GOT3 (cell line): Measurements from ENCODE around the gene TRIP6.
"Not testable (repeated sequence)": the region's sequence is repeated elsewhere in the genome, so short reads cannot be mapped to it uniquely, and the experiment has no call there.

Experiments used
- DNase-seq: peaks from one replicate; lab custom pipeline; 2025; ENCODE audit warnings: mixed read lengths; lab: John Stamatoyannopoulos, UW

Gene TRIP6

GRCh38 chr7:100891568-100892247, 24.5 kb downstream of the TRIP6 start:
- DNase-seq = no peak

- DNase-seq = no peak
These were observed 25.5 kb downstream of the TRIP6 start for GRCh38 chr7:100892364-100893317.

DNA sequence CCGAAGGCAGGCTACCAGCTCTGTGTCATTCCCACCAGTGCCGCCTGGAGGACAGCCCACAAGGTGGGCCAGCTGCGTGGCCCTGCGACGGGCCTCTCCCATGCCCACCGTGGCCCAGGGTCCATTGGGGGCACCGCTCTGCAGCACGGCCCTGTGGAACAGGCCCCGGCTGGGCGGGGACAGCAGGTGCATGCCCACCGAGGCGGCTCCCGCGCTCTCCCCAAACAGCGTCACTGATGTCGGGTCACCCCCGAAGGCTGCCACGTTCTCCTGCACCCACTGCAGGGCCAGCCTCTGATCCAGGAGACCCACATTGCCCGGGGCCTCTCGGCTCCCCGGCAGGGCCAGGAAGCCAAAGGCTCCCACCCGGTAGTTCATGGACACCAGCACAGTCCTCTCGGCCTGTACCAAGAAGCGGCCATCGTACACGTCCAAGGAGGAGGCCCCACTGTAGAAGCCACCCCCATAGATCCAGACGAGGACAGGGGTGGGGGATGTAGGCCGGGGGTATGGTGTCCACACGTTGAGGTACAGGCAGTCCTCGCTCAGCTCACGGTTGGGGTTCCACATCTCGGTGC, 26.2 kb downstream of the TRIP6 start:
- DNase-seq = no peak

DNA sequence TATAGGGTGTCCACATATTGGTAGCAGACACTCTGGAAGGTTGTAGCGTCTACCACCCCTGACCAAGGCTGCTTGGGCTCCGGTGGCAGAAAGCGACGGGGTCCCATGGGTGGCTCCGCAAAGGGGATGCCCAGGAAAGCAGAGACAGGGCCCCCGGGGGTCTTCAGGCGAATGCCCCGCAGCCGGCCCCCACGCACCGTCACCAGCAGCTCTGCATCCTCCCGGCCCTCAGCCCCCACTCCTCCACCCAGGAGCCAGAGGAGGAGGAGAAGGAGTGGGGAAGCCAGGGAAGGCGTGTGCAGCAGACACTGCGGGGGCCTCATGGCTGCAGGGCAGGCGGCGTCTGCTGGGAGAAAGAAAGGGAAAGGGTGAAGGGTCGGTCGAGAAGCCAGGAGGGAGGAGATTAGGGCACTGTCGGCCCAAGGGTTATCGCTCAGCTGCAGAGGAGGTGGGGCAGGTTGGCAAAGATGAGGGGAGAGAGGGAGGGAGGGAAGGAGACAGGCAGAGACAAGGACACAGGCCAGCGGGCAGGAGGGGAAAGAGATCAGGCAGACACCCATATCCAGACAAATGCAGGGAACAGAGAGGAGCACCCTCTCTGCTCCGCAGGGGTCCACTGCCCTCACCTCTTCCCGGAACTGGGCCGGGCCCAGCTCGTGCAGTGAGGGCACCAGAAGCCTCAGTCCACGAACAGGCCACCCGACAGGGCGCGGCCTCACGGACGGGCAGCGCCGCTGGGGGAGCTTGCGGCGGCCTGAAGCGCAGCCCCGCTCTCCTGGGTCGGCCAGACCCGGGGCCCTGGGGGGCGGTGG, 26.9 kb downstream of the TRIP6 start:
- no peak for DNase-seq

GRCh38 chr7:100894860-100895700, 27.9 kb downstream of the TRIP6 start:
- no peak for DNase-seq

DNA sequence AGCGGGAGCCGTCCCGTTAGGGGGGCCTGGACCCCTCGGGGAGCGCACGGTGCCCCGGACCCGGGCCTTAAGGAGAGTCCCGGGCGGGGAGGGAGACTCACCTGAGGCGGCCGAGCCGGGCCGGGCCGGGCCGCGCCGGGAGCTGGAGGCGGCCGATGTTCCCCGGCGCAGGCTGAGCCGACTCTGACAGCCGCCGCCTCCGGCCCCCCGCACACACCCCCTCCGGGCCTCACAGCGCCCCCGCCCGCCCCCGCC, 28.4 kb downstream of the TRIP6 start, which contains the start of gene ACHE:
TSS of gene ACHE (minus strand) at position 188 of the 255 bp plus-strand sequence. CDS start 1,656 bp downstream, outside the sequence.
- DNase-seq = no peak

- DNase-seq = no peak
These were observed 29.0 kb downstream of the TRIP6 start for GRCh38 chr7:100895956-100896731.

DNA sequence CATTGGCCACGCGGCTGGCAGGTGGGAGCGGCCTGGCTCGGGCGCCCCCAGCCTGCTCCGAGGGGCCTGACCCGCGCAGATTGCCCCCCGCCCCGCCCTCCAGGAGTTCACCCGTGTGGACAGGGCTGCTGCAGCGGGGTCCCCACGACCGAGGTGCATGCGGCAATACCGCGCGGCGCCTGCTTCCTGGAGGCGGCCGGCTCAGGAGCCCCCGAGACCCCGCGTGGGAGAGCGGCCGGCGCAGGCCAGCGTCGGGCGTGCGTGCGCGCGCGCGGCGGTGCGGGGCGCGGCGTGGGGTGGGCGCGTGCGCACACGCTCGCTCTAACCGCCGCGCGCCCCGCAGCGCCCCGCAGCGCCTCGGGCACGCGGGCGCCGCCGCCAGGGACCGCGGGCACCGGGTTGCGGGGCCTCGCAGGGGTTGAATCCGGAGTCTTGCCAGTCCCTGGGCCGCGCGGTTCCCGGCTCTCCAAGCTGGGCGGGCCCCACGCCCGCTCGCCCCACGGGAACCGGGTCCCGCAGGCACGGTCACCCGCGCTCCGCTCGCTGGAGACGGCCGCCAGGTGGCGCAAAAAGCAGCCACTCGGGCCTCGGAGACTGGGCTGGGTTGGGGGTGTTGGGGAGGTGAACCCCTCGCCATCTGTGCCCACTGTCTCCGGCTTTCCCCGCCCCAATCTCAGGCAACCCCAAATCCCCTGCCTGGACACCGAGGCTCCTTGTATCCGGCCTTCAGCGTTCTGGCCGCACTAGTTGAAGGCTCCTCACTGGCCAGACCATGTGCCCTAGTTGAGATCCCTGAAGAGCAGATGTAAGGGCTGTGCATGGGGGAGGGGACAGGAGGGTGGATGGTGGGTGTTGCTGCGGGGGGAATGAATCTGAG, 29.8 kb downstream of the TRIP6 start:
- DNase-seq = no peak

DNA sequence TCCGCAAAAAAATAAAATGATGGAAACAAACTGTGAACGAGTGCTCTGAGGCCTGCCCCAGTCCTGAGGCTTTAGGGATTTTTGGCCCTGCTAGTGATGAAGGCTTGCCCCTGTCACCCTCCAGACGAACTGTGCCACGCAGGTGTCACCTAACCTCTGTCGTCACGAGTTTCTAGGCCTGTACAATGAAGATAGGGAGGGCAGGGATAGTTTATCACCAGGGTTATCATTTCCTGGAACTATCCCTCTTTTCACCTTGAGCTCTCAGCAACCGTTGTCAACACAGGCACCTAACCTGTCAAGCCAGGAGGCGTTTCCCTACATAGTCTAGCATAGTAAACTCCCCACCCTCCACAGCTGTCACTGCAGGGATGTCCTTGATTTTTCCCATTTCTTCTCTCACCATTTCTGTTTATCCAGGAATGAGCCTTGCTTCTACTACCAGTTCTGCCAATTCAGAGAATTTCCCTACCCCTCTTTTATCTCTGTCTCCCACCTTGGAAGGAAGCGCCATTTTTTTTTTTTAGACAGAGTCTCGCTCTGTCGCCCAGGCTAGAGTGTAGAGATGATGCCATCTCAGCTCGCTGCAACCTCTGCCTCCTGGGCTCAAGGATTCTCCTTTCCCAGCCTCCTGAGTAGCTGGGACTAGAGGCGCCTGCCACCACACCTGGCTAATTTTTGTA, 30.7 kb downstream of the TRIP6 start:
- no peak for DNase-seq

- DNase-seq = no peak
These were observed 32.2 kb downstream of the TRIP6 start for GRCh38 chr7:100899432-100899831.

DNA sequence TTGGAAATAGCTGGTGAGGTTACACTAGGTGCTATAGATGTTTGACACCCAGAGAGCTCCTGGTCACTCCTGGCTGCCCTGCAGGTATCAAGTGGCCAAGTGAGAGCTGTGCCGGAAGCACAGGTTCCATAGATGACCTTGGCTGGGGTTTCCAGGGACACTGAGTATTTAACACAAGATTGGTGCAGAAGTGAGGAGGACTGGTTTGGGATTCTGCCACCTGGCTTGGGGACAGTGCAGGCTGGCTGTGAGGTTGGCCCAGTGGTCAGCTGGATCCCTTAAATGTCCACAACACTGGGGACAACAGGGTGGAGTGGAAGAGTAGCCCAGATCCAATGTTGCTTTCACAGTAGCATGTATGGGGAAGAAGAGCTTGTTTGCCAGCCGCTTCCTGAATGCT, 33.8 kb downstream of the TRIP6 start:
- no peak for DNase-seq

DNA sequence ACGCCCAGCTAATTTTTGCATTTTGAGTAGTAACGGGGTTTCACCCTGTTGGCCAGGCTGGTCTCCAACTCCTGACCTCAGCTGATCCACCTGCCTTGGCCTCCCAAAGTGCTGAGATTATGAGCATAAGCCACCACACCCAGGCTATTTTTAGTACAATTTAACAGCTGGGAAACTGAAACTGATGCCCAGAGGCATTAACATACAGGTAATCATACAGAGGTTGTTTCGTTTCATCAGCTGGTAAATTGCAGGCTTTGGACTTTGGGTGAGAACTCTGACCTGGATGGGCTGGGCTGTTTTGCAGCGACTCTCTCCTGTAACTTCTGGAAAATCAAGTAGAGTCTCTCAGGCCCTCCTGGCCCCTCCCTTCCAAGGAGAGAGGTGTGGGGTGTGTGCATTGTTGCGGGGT, 34.7 kb downstream of the TRIP6 start:
- no peak for DNase-seq

- no peak for DNase-seq
These were observed 35.5 kb downstream of the TRIP6 start for GRCh38 chr7:100902638-100903037.

DNA sequence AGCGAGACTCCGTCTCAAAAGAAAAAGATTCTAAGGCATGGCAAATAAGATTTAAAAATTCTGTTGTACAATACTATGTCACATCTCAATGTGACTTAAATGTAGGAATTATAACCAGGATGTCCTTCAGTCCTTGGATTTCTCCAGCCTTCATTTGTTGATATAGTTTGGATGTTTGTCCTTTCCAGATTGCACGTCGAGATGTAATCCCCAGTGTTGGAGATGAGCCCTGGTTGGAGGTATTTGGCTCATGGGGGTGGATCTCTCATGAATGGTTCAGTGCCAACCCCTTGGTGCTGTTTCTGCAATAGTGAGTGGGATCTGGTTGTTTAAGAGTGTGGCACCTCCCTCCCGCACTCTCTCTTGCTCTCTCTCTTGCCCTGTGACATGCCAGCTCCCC, 41.3 kb downstream of the TRIP6 start:
- no peak for DNase-seq

DNA sequence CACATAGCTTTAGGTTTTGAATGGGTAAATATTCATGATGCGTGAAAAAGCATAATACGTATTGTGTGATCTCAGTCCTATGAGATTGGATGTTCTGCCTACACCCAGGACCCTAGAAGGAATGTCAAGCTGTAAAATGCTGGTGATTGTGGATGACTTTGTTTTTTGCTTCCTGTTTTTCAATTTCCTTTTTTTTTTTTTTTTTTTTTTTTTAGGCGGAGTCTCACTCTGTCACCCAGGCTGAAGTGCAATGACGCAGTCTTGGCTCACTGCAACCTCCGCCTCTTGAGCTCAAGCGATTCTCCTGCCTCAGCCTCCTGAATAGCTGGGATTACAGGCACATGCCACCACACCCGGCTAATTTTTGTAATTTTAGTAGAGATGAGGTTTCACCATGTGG, 43.3 kb downstream of the TRIP6 start:
- not testable (repeated sequence) for DNase-seq

- no peak for DNase-seq
These were observed 44.3 kb downstream of the TRIP6 start for GRCh38 chr7:100911484-100911883.

- no peak for DNase-seq
These were observed 47.2 kb downstream of the TRIP6 start for GRCh38 chr7:100914208-100914878.

GRCh38 chr7:100914879-100915447, 47.8 kb downstream of the TRIP6 start:
- DNase-seq = no peak
